ENCODE data around the gene DLG2.

Gene DLG2

DNA sequence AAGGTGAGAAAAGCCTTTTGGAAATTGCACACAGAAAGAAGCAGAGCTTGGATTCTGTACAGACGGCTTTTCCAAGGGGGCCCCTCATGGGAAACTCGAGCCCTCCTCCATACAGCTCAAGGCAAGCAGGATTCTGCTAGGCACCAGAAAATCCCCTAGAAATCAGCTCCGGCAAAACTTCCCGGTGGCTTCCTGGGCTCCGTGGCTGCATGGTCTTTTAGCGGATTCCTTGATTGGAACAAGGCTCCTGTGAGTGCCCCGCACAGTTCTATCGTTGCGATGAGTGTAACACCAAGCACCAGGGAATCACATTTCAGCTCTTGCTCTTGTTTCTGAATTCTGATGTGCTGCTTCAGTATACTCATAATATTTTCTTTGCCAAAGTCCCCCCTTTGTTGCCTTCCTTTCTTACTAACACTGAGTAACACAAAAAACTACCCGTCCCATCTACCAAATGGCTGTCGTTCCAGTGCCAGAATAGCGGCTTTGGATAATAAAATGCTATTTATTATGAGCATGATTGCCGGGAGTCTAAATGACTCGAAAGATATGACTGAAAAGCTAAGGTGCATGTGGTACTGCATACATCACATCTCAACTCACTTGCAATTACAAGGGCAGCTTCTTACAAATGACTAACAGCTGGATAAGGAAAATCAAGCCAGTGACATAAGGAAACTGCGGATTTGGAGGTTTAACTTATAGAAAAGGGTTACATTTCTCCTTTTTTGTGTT, 494.1 kb downstream of the DLG2 start:
- H3K27ac ChIP-seq (ENCODE audit: low read length, poor library complexity, severe bottlenecking) = no peak overlapping the region
- no peak for DNase-seq
- H3K23ac ChIP-seq (ENCODE audit: low read length in 2 of 2) = no peak overlapping the region
- H4K91ac ChIP-seq (ENCODE audit: low read length) = no peak overlapping the region
- H3K4ac ChIP-seq (ENCODE audit: low read depth in 1 of 2, low read length in 2 of 2) = no peak overlapping the region
- H2BK120ac ChIP-seq (ENCODE audit: low read depth, low read length) = no peak overlapping the region
- H4K8ac ChIP-seq (ENCODE audit: low read length) = no peak overlapping the region
- H3K4me1 ChIP-seq (ENCODE audit: control insufficient read depth, insufficient read depth, low read depth, low read length) = no peaks in the 10 kb centered on the region
- no peaks in the 10 kb centered on the region for H3K27me3 ChIP-seq (ENCODE audit: control insufficient read depth in 1 of 2, insufficient read depth in 1 of 2, low read length in 2 of 2)
- no peak overlapping the region for H2BK15ac ChIP-seq (ENCODE audit: low read depth, poor library complexity, severe bottlenecking)
- no peak overlapping the region for H3K14ac ChIP-seq (ENCODE audit: low read length in 2 of 2)
- no peak overlapping the region for H3K18ac ChIP-seq (ENCODE audit: low read depth in 1 of 2, low read length in 2 of 2)
- H3K79me1 ChIP-seq (replicated peaks; ENCODE audit: low read length, poor library complexity, severe bottlenecking) = no peaks in the 10 kb centered on the region
- no peak overlapping the region for H3K4me2 ChIP-seq (ENCODE audit: low read length, poor library complexity, severe bottlenecking)
- 43% methylated on average over 9 of the region's 15 CpGs for WGBS
- no peak overlapping the region for H2AFZ ChIP-seq (ENCODE audit: low read depth, low read length)
- H3K4me3 ChIP-seq (ENCODE audit: insufficient read depth in 1 of 2, low read depth in 1 of 2, low read length in 2 of 2) = peak overlapping the region in 1 of 2 experiments; percentile 58
- no peaks in the 10 kb centered on the region for H3K9me3 ChIP-seq (ENCODE audit: control insufficient read depth, low read length)
- H2AK5ac ChIP-seq (ENCODE audit: low read length, severe bottlenecking) = no peak overlapping the region
- no peaks in the 10 kb centered on the region for H3K36me3 ChIP-seq (ENCODE audit: control insufficient read depth in 1 of 2, insufficient read depth in 2 of 2, low read depth in 1 of 2, low read length in 2 of 2)
- no peak overlapping the region for H2BK5ac ChIP-seq (ENCODE audit: low read depth, low read length, poor library complexity, severe bottlenecking)
- no peak overlapping the region for H2BK12ac ChIP-seq (ENCODE audit: low read length in 2 of 2)
- peak overlapping the region; percentile 33 for H3K9ac ChIP-seq (ENCODE audit: low read length)

DNA sequence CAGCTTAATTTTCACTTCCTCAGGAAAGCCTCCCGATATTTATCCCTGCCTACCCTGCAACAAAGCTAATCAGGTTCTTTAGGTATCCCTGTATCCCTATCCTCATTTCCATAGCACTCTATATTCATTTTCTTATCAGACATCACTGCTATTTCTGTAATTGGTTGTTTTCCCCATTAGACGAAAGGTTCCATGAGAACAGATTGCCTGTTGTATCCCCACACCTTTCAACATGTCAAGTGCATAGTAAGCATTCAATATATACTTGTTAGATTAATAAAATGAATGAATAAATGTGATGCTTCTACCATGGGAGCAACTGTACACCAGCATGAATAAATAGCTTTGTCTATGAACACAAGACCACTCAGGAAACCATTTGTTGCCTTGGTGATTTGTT, 499.8 kb downstream of the DLG2 start:
- H3K4me1 ChIP-seq (ENCODE audit: control insufficient read depth, insufficient read depth, low read depth, low read length) = no peaks in the 10 kb centered on the region
- H2BK12ac ChIP-seq (ENCODE audit: low read length in 2 of 2) = no peak overlapping the region
- H3K14ac ChIP-seq (ENCODE audit: low read length in 2 of 2) = no peak overlapping the region
- H3K36me3 ChIP-seq (ENCODE audit: control insufficient read depth in 1 of 2, insufficient read depth in 2 of 2, low read depth in 1 of 2, low read length in 2 of 2) = no peaks in the 10 kb centered on the region
- no peak overlapping the region for H3K9ac ChIP-seq (ENCODE audit: low read length)
- H2BK15ac ChIP-seq (ENCODE audit: low read depth, poor library complexity, severe bottlenecking) = no peak overlapping the region
- no peaks in the 10 kb centered on the region for H3K9me3 ChIP-seq (ENCODE audit: control insufficient read depth, low read length)
- no peak overlapping the region for H2AFZ ChIP-seq (ENCODE audit: low read depth, low read length)
- H2AK5ac ChIP-seq (ENCODE audit: low read length, severe bottlenecking) = no peak overlapping the region
- no peak overlapping the region for H2BK5ac ChIP-seq (ENCODE audit: low read depth, low read length, poor library complexity, severe bottlenecking)
- no peaks in the 10 kb centered on the region for H3K79me1 ChIP-seq (replicated peaks; ENCODE audit: low read length, poor library complexity, severe bottlenecking)
- DNase-seq = no peak
- no peak overlapping the region for H3K4me2 ChIP-seq (ENCODE audit: low read length, poor library complexity, severe bottlenecking)
- H4K8ac ChIP-seq (ENCODE audit: low read length) = no peak overlapping the region
- 88% methylated on average over 1 of the region's 2 CpGs for WGBS
- H4K91ac ChIP-seq (ENCODE audit: low read length) = no peak overlapping the region
- H3K18ac ChIP-seq (ENCODE audit: low read depth in 1 of 2, low read length in 2 of 2) = no peak overlapping the region
- no peaks in the 10 kb centered on the region for H3K27me3 ChIP-seq (ENCODE audit: control insufficient read depth in 1 of 2, insufficient read depth in 1 of 2, low read length in 2 of 2)
- no peak overlapping the region for H3K23ac ChIP-seq (ENCODE audit: low read length in 2 of 2)
- no peak overlapping the region for H3K4me3 ChIP-seq (ENCODE audit: insufficient read depth in 1 of 2, low read depth in 1 of 2, low read length in 2 of 2)
- H3K4ac ChIP-seq (ENCODE audit: low read depth in 1 of 2, low read length in 2 of 2) = no peak overlapping the region
- H2BK120ac ChIP-seq (ENCODE audit: low read depth, low read length) = no peak overlapping the region
- no peak overlapping the region for H3K27ac ChIP-seq (ENCODE audit: low read length, poor library complexity, severe bottlenecking)

DNA sequence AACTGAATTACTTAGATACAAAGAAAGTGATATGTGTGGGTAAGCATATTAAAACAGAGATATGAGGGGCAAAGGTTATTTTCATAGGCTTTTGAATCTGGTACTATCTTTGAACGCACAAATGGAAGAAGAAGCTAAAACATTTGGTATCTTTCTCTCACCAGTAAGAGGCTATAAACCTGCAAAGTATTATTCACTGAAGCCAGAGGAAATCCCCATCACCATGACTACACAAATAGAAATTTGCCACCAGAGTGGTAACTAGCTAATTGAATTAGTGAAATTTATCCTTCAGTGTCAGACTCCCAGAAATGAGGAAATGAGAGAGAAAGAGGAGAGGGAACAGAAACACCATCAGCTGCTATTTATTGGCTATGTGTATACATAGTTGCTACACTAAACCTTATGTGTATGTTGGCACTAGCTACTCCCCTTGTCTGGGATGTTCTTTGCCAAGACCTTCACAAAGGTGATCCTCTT, 503.4 kb downstream of the DLG2 start:
- H2BK5ac ChIP-seq (ENCODE audit: low read depth, low read length, poor library complexity, severe bottlenecking) = no peak overlapping the region
- no peaks in the 10 kb centered on the region for H3K4me1 ChIP-seq (ENCODE audit: control insufficient read depth, insufficient read depth, low read depth, low read length)
- no peak overlapping the region for H3K4me3 ChIP-seq (ENCODE audit: insufficient read depth in 1 of 2, low read depth in 1 of 2, low read length in 2 of 2)
- H3K79me1 ChIP-seq (replicated peaks; ENCODE audit: low read length, poor library complexity, severe bottlenecking) = no peaks in the 10 kb centered on the region
- H3K27ac ChIP-seq (ENCODE audit: low read length, poor library complexity, severe bottlenecking) = no peak overlapping the region
- no peaks in the 10 kb centered on the region for H3K36me3 ChIP-seq (ENCODE audit: control insufficient read depth in 1 of 2, insufficient read depth in 2 of 2, low read depth in 1 of 2, low read length in 2 of 2)
- no peak overlapping the region for H3K9ac ChIP-seq (ENCODE audit: low read length)
- H3K18ac ChIP-seq (ENCODE audit: low read depth in 1 of 2, low read length in 2 of 2) = no peak overlapping the region
- no peak overlapping the region for H4K91ac ChIP-seq (ENCODE audit: low read length)
- no peak overlapping the region for H2BK12ac ChIP-seq (ENCODE audit: low read length in 2 of 2)
- DNase-seq = no peak
- no peak overlapping the region for H2AK5ac ChIP-seq (ENCODE audit: low read length, severe bottlenecking)
- WGBS = no CpG with 5 or more reads among the region's 1 CpG
- H2BK120ac ChIP-seq (ENCODE audit: low read depth, low read length) = no peak overlapping the region
- H2BK15ac ChIP-seq (ENCODE audit: low read depth, poor library complexity, severe bottlenecking) = no peak overlapping the region
- H3K4ac ChIP-seq (ENCODE audit: low read depth in 1 of 2, low read length in 2 of 2) = no peak overlapping the region
- H3K14ac ChIP-seq (ENCODE audit: low read length in 2 of 2) = no peak overlapping the region
- H3K23ac ChIP-seq (ENCODE audit: low read length in 2 of 2) = no peak overlapping the region
- no peak overlapping the region for H4K8ac ChIP-seq (ENCODE audit: low read length)
- H3K9me3 ChIP-seq (ENCODE audit: control insufficient read depth, low read length) = no peaks in the 10 kb centered on the region
- no peaks in the 10 kb centered on the region for H3K27me3 ChIP-seq (ENCODE audit: control insufficient read depth in 1 of 2, insufficient read depth in 1 of 2, low read length in 2 of 2)
- no peak overlapping the region for H2AFZ ChIP-seq (ENCODE audit: low read depth, low read length)
- no peak overlapping the region for H3K4me2 ChIP-seq (ENCODE audit: low read length, poor library complexity, severe bottlenecking)

DNA sequence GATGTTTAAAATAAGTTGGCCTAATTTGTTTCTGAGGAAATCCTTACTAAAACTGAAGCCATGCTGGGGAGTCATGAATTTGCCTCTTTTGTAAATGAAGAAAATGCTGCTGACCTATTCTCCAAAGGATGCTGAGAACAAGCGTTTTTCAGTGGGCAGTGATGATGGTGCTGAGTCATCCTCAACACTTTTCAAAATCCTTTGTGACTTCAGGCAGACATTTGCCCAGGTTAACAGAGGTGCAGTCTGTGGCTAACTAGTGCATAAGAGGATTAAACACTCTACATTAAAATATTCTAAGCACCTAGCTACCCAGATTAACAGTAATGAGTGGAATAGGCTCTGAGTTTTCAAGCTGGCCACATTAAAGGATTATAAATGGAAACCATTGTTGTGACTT, 509.0 kb downstream of the DLG2 start:
- no peak overlapping the region for H2BK5ac ChIP-seq (ENCODE audit: low read depth, low read length, poor library complexity, severe bottlenecking)
- DNase-seq = no peak
- H3K4me3 ChIP-seq (ENCODE audit: insufficient read depth in 1 of 2, low read depth in 1 of 2, low read length in 2 of 2) = no peak overlapping the region
- no peak overlapping the region for H4K91ac ChIP-seq (ENCODE audit: low read length)
- H3K27me3 ChIP-seq (ENCODE audit: control insufficient read depth in 1 of 2, insufficient read depth in 1 of 2, low read length in 2 of 2) = no peaks in the 10 kb centered on the region
- no peaks in the 10 kb centered on the region for H3K36me3 ChIP-seq (ENCODE audit: control insufficient read depth in 1 of 2, insufficient read depth in 2 of 2, low read depth in 1 of 2, low read length in 2 of 2)
- H3K4me2 ChIP-seq (ENCODE audit: low read length, poor library complexity, severe bottlenecking) = no peak overlapping the region
- no peak overlapping the region for H3K27ac ChIP-seq (ENCODE audit: low read length, poor library complexity, severe bottlenecking)
- H3K14ac ChIP-seq (ENCODE audit: low read length in 2 of 2) = no peak overlapping the region
- no peak overlapping the region for H2BK12ac ChIP-seq (ENCODE audit: low read length in 2 of 2)
- no peak overlapping the region for H3K9ac ChIP-seq (ENCODE audit: low read length)
- H2AK5ac ChIP-seq (ENCODE audit: low read length, severe bottlenecking) = no peak overlapping the region
- H3K4me1 ChIP-seq (ENCODE audit: control insufficient read depth, insufficient read depth, low read depth, low read length) = no peaks in the 10 kb centered on the region
- 33% methylated on average over 1 of the region's 1 CpG for WGBS
- H2BK120ac ChIP-seq (ENCODE audit: low read depth, low read length) = no peak overlapping the region
- no peak overlapping the region for H3K4ac ChIP-seq (ENCODE audit: low read depth in 1 of 2, low read length in 2 of 2)
- H2AFZ ChIP-seq (ENCODE audit: low read depth, low read length) = no peak overlapping the region
- no peak overlapping the region for H2BK15ac ChIP-seq (ENCODE audit: low read depth, poor library complexity, severe bottlenecking)
- H3K23ac ChIP-seq (ENCODE audit: low read length in 2 of 2) = no peak overlapping the region
- no peak overlapping the region for H4K8ac ChIP-seq (ENCODE audit: low read length)
- no peaks in the 10 kb centered on the region for H3K9me3 ChIP-seq (ENCODE audit: control insufficient read depth, low read length)
- no peaks in the 10 kb centered on the region for H3K79me1 ChIP-seq (replicated peaks; ENCODE audit: low read length, poor library complexity, severe bottlenecking)
- no peak overlapping the region for H3K18ac ChIP-seq (ENCODE audit: low read depth in 1 of 2, low read length in 2 of 2)

Measured in mesenchymal stem cell (in vitro differentiated cells and primary cell).